GM21723 (cell line): ENCODE results near the gene CRYGB.
"Not testable (repeated sequence)": the region's sequence is repeated elsewhere in the genome, so short reads cannot be mapped to it uniquely, and the experiment has no call there.

ENCODE experiments used
- ATAC-seq: cut with Tn5 transposase; IDR thresholded peaks from one replicate; pipeline ENCODE4 v1.9.1; 2021; ENCODE audit warnings: mild to moderate bottlenecking, moderate library complexity; ENCODE audit not compliant: unreplicated experiment

Gene CRYGB

GRCh38 chr2:208118918-208119317 is 27.0 kb downstream of the CRYGB start:
- ATAC-seq: no peak

GRCh38 chr2:208117390-208117789 is 28.6 kb downstream of the CRYGB start:
- ATAC-seq: not testable (repeated sequence)

- ATAC-seq: no peak
Measured at GRCh38 chr2:208112969-208113368, 33.0 kb downstream of the CRYGB start.

- not testable (repeated sequence) for ATAC-seq
Measured at GRCh38 chr2:208112273-208112745, 33.6 kb downstream of the CRYGB start.

GRCh38 chr2:208103616-208104015 is 42.3 kb downstream of the CRYGB start:
- no peak for ATAC-seq

- no peak for ATAC-seq
Measured at GRCh38 chr2:208101716-208102631, 44.0 kb downstream of the CRYGB start.

GRCh38 chr2:208099682-208100470 is 46.1 kb downstream of the CRYGB start:
- no peak for ATAC-seq

GRCh38 chr2:208098701-208099100 is 47.3 kb downstream of the CRYGB start:
- not testable (repeated sequence) for ATAC-seq

GRCh38 chr2:208098267-208098666 is 47.7 kb downstream of the CRYGB start:
- no peak for ATAC-seq

GRCh38 chr2:208097801-208098200 is 48.2 kb downstream of the CRYGB start:
- no peak for ATAC-seq

GRCh38 chr2:208097313-208097712 is 48.6 kb downstream of the CRYGB start:
- ATAC-seq: no peak

- ATAC-seq: no peak
Measured at GRCh38 chr2:208096080-208096479, 49.9 kb downstream of the CRYGB start.

- no peak for ATAC-seq
Measured at GRCh38 chr2:208093128-208093527, 52.8 kb downstream of the CRYGB start.
